A673 (cell line): ENCODE results near the gene TIMM17B. TPM values are rescaled to one million over a fixed set of nuclear protein-coding genes. Genes with fewer than 3 reads are reported as not detected.
A peak's percentile ranks its signal among the peaks of the same experiment; 100 is the strongest.

Source experiments
- BruUV-seq: library from RNA; stranded (reverse); fragments of 400-500 nt; replicated peaks from 2 replicates; lab custom pipeline; 2021; lab: Mats Ljungman, UMichigan
- CTCF ChIA-PET: fragments of 300-600 bp; sonication (Branson Sonifier 250); formaldehyde crosslinking; loops from one replicate; lab custom pipeline; 2022; ENCODE audit warnings: antibody characterized with exemption; lab: Charles Lee
- POLR2A ChIA-PET: fragments of 300-600 bp; sonication (Branson Sonifier 250); formaldehyde crosslinking; loops from one replicate; lab custom pipeline; 2022; ENCODE audit warnings: antibody characterized with exemption; ENCODE audit not compliant: low non-redundant PET; lab: Charles Lee
- DNase-seq: peaks from one replicate; pipeline ENCODE4 v3.0.0-alpha.2; 2015; ENCODE audit warnings: low spot score
- H3K27ac ChIP-seq: fragments of 200-600 bp; sonication (generic); 2 replicates; pipeline ENCODE4 v1.5.1; 2016; ENCODE audit warnings: mixed run types, low read depth, mild to moderate bottlenecking, mixed read lengths, antibody characterized with exemption, low read length; ENCODE audit not compliant: poor library complexity, severe bottlenecking
- H3K27me3 ChIP-seq: fragments of 200-600 bp; sonication (generic); replicated peaks from 2 replicates; pipeline ENCODE4 v1.6.1; 2017; ENCODE audit warnings: mixed run types, low read depth, mild to moderate bottlenecking, mixed read lengths, antibody characterized with exemption, low read length; ENCODE audit not compliant: insufficient read depth, poor library complexity
- H3K36me3 ChIP-seq: fragments of 200-600 bp; sonication (generic); 2 replicates; pipeline ENCODE4 v1.6.1; 2016; ENCODE audit warnings: mixed run types, mild to moderate bottlenecking, mixed read lengths, antibody characterized with exemption, low read length; ENCODE audit not compliant: insufficient read depth, poor library complexity, severe bottlenecking
- H3K4me1 ChIP-seq: fragments of 200-600 bp; sonication (generic); 2 replicates; pipeline ENCODE4 v1.6.1; 2017; ENCODE audit warnings: mixed run types, mild to moderate bottlenecking, mixed read lengths, antibody characterized with exemption, low read length; ENCODE audit not compliant: insufficient read depth, poor library complexity, severe bottlenecking
- H3K4me3 ChIP-seq: fragments of 200-600 bp; sonication (generic); 2 replicates; pipeline ENCODE4 v1.5.1; 2016; ENCODE audit warnings: low read depth, mixed run types, mild to moderate bottlenecking, mixed read lengths, low read length; ENCODE audit not compliant: poor library complexity, severe bottlenecking
- H3K9me3 ChIP-seq: fragments of 200-600 bp; sonication (generic); 2 replicates; pipeline ENCODE4 v1.6.1; 2016; ENCODE audit warnings: mixed run types, low read depth, mild to moderate bottlenecking, mixed read lengths, antibody characterized with exemption, low read length; ENCODE audit not compliant: poor library complexity, severe bottlenecking
- CTCF ChIP-seq: fragments of 300-800, 200-600 bp; sonication (generic); conservative IDR thresholded peaks from 2 replicates; pipeline ENCODE4 v1.5.1; 2017; ENCODE audit warnings: low read depth, mild to moderate bottlenecking, antibody characterized with exemption, low read length, moderate library complexity, mixed read lengths
- EZH2 ChIP-seq: fragments of 200-600 bp; sonication (generic); IDR thresholded peaks from 2 replicates; pipeline ENCODE4 v1.6.1; 2017; ENCODE audit warnings: borderline replicate concordance, low read depth, mild to moderate bottlenecking, mixed read lengths, antibody characterized with exemption, low read length; ENCODE audit not compliant: poor library complexity, severe bottlenecking
- intact Hi-C: fragments of 100-400 bp; cut with micrococcal nuclease; formaldehyde crosslinking; loops from one replicate; pipeline ENCODE4 v1.10.0; 2022; ENCODE audit not compliant: unreplicated experiment
- total RNA-seq: library from RNA; stranded (reverse); gene quantifications from 2 replicates; pipeline ENCODE4 v1.2.3, GENCODE V29; 2021

TIMM17B gene
- total RNA-seq, 1 experiment from 2014 or later, result 60.8 TPM

GRCh38 chrX:48914593-48915493 is 17.3 kb upstream of the TIMM17B start:
- BruUV-seq, result no TSS peak
- POLR2A ChIA-PET, result no interaction called here

GRCh38 chrX:48913605-48914366 is 16.2 kb upstream of the TIMM17B start:
- BruUV-seq, result no TSS peak
- no peak overlapping the region for H3K4me3 ChIP-seq
- ChIA-PET POLR2A (no interaction called here), CTCF (no interaction called here)
- no peak for DNase-seq
- peaks cover 4% of the 10 kb centered on the region for H3K4me1 ChIP-seq
- no peak overlapping the region for H3K27ac ChIP-seq
- intact Hi-C loops, result no loop called here
- H3K27me3 ChIP-seq, result no peaks in the 10 kb centered on the region
- no peaks in the 10 kb centered on the region for H3K9me3 ChIP-seq
- TF ChIP-seq EZH2, result no peak
- no peak for TF ChIP-seq CTCF
- H3K36me3 ChIP-seq, result peaks cover 8% of the 10 kb centered on the region

More at GRCh38 chrX:48914593-48915493, 17.3 kb upstream of the TIMM17B start:
- Histone ChIP-seq H3K9me3 (no peaks in the 10 kb centered on the region), H3K27me3 (no peaks in the 10 kb centered on the region), H3K27ac (no peak overlapping the region), H3K4me1 (peaks cover 4% of the 10 kb centered on the region), H3K4me3 (no peak overlapping the region), H3K36me3 (peaks cover 8% of the 10 kb centered on the region)
- intact Hi-C loops, result loop anchor here (5.0 kb wide), 1 partner anchor 318 kb away; the partner anchor contains the start of gene WDR13
- no peak for DNase-seq
- CTCF ChIA-PET, result no interaction called here
- no peak for TF ChIP-seq CTCF
- TF ChIP-seq EZH2, result no peak

GRCh38 chrX:48911412-48912182 is 14.0 kb upstream of the TIMM17B start, which contains the start of gene SLC35A2:
Gene SLC35A2 (minus strand): TSS chrX:48911646. CDS start chrX:48911636, 10 bp downstream.
- no TSS peak for BruUV-seq
- Histone ChIP-seq H3K36me3 (peaks cover 8% of the 10 kb centered on the region), H3K4me3 (peak within 1 kb of the TSS; percentile 82), H3K9me3 (no peaks in the 10 kb centered on the region), H3K27ac (peak within 1 kb of the TSS; percentile 73), H3K4me1 (no peaks in the 10 kb centered on the region), H3K27me3 (no peaks in the 10 kb centered on the region)
- ChIA-PET POLR2A (no interaction called here), CTCF (interaction anchor here (0.5 kb wide), 1 partner anchor 314 kb away, joined by 4 read pairs; no protein-coding TSS in a partner anchor)
- peak; percentile 83 for DNase-seq
- TF ChIP-seq EZH2 (no peak), CTCF (no peak)
- intact Hi-C loops, result no loop called here
